Left ventricle myocardium inferior (tissue), 1 donor: ENCODE results near the gene BSDC1. TPM values are rescaled to one million over a fixed set of nuclear protein-coding genes. Genes with fewer than 3 reads are reported as not detected.

Experiments
- DNase-seq: peaks from one replicate; pipeline ENCODE4 v3.0.0-alpha.2; 2020
- H3K27ac ChIP-seq: fragments of 200-600 bp; replicated peaks from 2 replicates; pipeline ENCODE4 v1.8.0; 2021
- H3K27me3 ChIP-seq: fragments of 200-600 bp; 2 replicates; pipeline ENCODE4 v1.8.0; 2021; ENCODE audit warnings: low read depth
- H3K36me3 ChIP-seq: fragments of 200-600 bp; 2 replicates; pipeline ENCODE4 v1.8.0; 2021
- H3K4me1 ChIP-seq: fragments of 200-600 bp; 2 replicates; pipeline ENCODE4 v1.8.0; 2021
- H3K4me3 ChIP-seq: fragments of 200-600 bp; 2 replicates; pipeline ENCODE4 v1.8.0; 2021; ENCODE audit warnings: mild to moderate bottlenecking, moderate library complexity
- H3K9me3 ChIP-seq: fragments of 200-600 bp; replicated peaks from 2 replicates; pipeline ENCODE4 v1.8.0; 2021
- intact Hi-C: fragments of 100-400 bp; cut with micrococcal nuclease; formaldehyde crosslinking; loops from one replicate; pipeline ENCODE4 v1.11.0; 2022
- total RNA-seq: library from RNA; stranded (reverse); fragmentation: NEBNext Ultra II Directional; extraction: Animal tissue kit (Norgen Biotek cat#: 25700); gene quantifications from one replicate; pipeline ENCODE4 v1.2.1, GENCODE V29; 2021
- TF ChIP-seq, protein P1 (sequence below): fragments of 200-600 bp; IDR thresholded peaks from 2 replicates; pipeline ENCODE4 v1.8.0; 2021; ENCODE audit warnings: antibody characterized with exemption, mild to moderate bottlenecking, borderline replicate concordance
- donor health status: DM: no; HTN: yes; CAD: no; lungs with severe emphysema.

Gene BSDC1
- total RNA-seq, 1 donor from 2014 or later, result 44.9 TPM

DNA sequence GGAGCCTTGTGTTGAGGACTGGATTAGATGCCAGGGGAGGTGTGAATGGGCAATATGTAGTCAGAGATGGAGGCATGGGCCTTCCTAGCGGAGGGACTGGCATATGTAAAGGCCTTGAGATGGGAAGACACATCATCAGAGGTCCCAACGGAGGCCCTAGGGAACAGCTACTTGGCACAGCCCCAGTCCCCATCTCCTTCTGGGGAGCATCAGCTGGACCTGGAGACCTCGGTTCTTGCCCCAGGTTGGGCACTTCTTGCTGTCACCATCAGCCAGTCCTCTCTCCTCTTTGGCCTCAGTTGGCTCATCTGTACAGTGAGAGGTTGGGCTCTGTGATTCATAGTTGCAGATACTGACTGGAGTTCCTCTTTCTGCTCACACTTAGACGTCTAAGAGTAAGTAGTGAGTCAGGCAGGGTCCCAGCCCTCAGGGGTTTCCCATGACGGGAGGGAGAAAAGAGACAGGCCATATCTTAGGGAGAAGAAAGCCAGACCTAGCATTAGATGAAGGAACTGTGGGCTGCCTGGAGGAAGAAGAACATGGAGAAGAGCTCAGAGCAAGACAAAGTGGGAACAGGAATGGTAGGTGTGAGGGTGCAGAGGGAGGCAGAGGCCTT is 54.8 kb downstream of the BSDC1 start:
- intact Hi-C loops, result no loop called here
- H3K27ac ChIP-seq, result peak overlapping the region; percentile 79

DNA sequence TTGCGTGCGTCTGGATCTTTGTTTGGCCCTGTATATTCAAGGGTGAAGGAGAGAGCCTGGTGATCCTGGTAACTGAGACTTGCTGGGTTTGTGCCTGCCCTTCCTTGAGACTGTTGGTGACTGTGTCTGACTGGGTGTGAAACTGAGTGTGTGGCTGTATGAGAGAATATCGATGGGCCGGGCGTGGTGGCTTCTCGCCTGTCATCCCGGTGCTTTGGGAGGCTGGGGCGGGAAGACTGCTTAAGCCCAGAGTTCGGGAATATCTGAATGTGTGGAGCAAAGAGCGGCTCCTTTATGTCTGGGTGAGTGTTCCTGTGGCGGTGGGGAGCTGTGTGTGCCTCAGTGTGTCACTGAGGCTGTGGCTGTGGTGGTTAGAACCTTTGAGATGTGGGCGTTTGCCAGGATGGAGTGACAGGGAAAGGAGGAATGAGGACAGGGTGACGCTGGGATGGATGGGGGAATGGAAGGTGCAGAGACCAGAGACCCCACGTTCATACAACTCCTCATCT is 55.5 kb downstream of the BSDC1 start:
- Histone ChIP-seq H3K36me3 (no peaks in the 10 kb centered on the region), H3K27me3 (no peaks in the 10 kb centered on the region), H3K4me1 (peaks cover 59% of the 10 kb centered on the region), H3K27ac (peak overlapping the region; percentile 79), H3K9me3 (no peaks in the 10 kb centered on the region), H3K4me3 (no peak overlapping the region)
- no peak for DNase-seq
- TF ChIP-seq, protein P1, sequence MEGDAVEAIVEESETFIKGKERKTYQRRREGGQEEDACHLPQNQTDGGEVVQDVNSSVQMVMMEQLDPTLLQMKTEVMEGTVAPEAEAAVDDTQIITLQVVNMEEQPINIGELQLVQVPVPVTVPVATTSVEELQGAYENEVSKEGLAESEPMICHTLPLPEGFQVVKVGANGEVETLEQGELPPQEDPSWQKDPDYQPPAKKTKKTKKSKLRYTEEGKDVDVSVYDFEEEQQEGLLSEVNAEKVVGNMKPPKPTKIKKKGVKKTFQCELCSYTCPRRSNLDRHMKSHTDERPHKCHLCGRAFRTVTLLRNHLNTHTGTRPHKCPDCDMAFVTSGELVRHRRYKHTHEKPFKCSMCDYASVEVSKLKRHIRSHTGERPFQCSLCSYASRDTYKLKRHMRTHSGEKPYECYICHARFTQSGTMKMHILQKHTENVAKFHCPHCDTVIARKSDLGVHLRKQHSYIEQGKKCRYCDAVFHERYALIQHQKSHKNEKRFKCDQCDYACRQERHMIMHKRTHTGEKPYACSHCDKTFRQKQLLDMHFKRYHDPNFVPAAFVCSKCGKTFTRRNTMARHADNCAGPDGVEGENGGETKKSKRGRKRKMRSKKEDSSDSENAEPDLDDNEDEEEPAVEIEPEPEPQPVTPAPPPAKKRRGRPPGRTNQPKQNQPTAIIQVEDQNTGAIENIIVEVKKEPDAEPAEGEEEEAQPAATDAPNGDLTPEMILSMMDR, result no peak
- intact Hi-C loops, result no loop called here

More for the DNA sequence above, 54.8 kb downstream of the BSDC1 start:
- H3K9me3 ChIP-seq, result no peaks in the 10 kb centered on the region
- TF ChIP-seq, protein P1, result no peak
- no peaks in the 10 kb centered on the region for H3K36me3 ChIP-seq
- no peak for DNase-seq
- peaks cover 55% of the 10 kb centered on the region for H3K4me1 ChIP-seq
- no peaks in the 10 kb centered on the region for H3K27me3 ChIP-seq
- no peak overlapping the region for H3K4me3 ChIP-seq

- DNase-seq, result no peak
- Histone ChIP-seq H3K36me3 (peaks cover 5% of the 10 kb centered on the region), H3K9me3 (no peaks in the 10 kb centered on the region), H3K4me3 (no peak overlapping the region), H3K27ac (peak overlapping the region; percentile 79), H3K27me3 (no peaks in the 10 kb centered on the region), H3K4me1 (peaks cover 59% of the 10 kb centered on the region)
- intact Hi-C loops, result no loop called here
- TF ChIP-seq, protein P1, result no peak
Measured at GRCh38 chr1:32337855-32338636, 56.2 kb downstream of the BSDC1 start.

DNA sequence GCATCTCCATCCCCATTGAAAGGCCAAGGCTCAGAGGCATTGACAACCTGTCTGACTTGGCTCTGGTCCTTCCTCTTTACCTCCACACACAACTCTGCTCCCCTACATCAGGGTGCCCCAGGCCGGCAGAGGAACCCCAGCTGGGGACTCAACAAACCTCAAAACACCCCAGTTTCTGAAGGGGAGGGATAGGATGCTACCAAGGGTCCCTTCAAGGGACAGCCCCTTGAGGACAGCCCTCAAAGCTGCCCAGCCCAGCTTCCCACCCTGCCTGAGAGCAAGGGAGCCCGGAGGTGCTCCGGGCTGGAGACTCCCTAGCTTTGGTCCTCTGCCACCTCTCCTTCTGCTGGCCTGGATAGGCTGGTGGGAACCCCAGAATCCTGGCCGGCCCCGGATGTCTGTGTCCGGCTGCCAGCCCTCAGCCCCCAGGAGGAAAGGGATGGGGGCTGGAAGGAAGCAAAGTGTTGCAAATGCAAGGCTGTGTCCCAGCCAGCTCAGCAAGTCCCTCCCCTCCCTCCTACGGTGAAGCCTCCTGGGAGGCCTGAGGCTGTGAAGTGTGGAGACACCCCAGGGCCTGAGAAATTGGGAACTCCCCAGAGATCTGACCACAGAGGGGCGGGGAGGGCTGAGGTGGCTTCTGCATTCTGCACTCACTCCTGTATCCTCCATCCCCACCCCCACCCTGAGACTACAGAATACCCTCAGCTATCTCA is 57.1 kb downstream of the BSDC1 start:
- peak overlapping the region; percentile 73 for H3K4me3 ChIP-seq
- TF ChIP-seq, protein P1, result no peak
- H3K4me1 ChIP-seq, result peaks cover 59% of the 10 kb centered on the region
- intact Hi-C loops, result no loop called here
- H3K27ac ChIP-seq, result peak overlapping the region; percentile 79
- peak; percentile 49 for DNase-seq
- H3K9me3 ChIP-seq, result no peaks in the 10 kb centered on the region
- no peaks in the 10 kb centered on the region for H3K27me3 ChIP-seq
- peaks cover 14% of the 10 kb centered on the region for H3K36me3 ChIP-seq

- no peaks in the 10 kb centered on the region for H3K9me3 ChIP-seq
- TF ChIP-seq, protein P1, result no peak
- H3K27me3 ChIP-seq, result no peaks in the 10 kb centered on the region
- H3K27ac ChIP-seq, result peak overlapping the region; percentile 79
- peaks cover 55% of the 10 kb centered on the region for H3K4me1 ChIP-seq
- H3K4me3 ChIP-seq, result peak overlapping the region; percentile 73
- intact Hi-C loops, result no loop called here
- DNase-seq, result no peak
- H3K36me3 ChIP-seq, result peaks cover 20% of the 10 kb centered on the region
Measured at GRCh38 chr1:32336591-32336932, 57.7 kb downstream of the BSDC1 start.
